GM21381 (cell line): ENCODE measurements around the gene CAPN10.

Experiments
- ATAC-seq: cut with Tn5 transposase; IDR thresholded peaks from one replicate; pipeline ENCODE4 v1.9.1; 2021; ENCODE audit warnings: mild to moderate bottlenecking, moderate library complexity; ENCODE audit not compliant: unreplicated experiment

The CAPN10 gene

DNA sequence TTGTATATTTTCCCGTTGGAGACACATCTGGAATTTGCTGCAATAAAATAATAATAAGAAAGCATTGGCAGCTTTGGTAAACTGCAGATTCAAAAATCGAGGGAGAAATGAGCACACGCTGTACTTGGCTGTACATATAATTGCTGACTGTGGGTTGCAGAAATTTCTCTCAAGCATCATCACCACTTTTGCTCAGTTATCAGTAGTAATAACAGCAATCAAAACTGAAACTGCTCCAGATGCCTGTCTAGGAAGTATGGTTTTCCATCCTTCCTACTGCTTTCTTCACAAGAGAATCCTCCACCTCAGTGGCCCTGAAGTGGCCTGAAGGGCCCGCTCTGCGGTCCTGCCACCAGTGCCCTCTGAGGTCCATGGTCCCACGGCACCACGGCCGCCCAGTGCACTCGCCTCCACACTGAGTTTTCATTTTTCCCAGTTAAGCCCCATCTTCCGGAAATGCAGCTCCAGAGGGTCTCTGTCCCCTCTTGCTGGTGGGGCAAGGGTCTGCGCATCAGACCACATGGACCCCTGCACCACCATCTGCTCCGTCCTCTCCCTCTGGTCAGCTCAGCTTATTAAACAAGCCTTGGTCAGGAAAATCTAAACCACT lies 22.5 kb upstream of the CAPN10 start:
- ATAC-seq, result no peak

DNA sequence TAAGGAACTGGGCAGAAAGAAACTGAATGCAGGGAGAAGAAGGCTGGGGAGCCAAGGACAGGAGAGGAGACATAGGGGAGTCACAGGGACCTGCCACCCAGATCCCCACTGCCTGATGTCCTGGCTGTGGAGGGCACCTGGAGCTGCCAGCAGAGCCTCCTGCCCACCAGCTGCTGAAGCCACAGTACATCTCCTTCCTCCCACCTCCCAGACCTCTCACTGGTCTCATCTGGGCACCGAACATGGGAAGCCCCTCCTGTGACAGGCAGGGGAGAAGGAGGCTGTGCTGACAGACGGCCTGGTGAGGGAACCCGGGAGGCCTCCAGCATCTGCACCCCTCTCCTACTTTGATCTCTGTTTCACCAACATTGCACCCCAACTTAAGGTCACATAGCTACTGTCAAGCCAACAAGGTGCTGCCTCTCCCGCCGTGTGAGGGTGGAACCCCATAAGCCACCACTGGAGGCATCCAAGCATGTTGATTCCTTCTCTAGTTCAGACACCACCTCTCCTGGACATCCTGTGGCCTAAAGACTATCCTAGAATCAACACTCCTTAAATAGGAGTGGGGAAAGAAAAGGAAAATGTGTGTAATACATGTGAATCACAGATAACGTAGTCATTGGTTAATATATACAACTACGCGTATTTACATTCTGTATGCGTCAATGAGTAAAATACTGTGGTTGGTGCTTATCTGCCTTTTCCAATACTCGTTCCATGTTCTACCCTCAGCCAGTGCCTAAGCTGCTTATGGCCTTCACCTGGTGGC lies 21.8 kb upstream of the CAPN10 start:
- ATAC-seq, result no peak

DNA sequence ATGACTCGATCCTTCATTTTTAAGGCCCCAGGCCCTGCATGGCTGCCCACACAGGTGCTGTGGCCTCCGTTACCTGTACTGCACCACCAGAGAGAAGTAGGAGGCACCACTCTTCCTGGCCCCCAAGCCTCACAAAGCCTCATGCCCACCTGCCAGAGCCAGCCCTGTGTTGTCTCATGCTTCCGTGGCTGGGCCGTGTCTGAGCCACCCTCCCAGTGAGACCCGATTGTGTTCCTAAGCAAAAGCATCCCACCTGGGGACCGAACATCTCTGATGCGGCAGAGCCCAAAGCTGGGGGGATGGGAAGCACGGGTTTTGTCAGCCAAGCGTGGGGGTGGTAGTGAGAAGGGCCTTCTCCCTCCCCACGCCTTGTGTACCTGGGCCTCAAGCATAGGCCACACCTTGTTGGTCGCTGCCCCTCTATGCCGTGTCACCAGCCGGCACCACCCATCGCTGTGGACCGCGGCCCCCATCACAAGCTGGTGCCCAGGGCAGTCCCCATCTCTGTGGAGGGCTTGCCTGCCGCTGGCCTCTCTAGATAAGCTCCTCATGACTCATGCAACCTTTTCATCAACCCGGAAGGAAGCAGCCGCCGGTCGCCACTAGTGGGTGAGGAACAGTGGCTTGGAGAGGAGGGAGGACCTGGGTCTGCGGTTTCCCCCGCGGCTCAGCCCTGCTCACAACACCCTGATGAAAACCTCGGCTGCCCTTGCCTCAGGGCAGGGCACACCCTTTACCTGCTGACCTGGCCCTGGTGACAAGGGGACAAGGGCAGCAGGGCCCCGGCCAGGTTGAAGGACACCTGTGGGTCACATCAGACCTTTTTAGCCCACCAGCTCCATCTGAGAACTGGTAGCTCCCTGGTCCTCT lies 21.0 kb upstream of the CAPN10 start:
- peak; percentile 29 for ATAC-seq

DNA sequence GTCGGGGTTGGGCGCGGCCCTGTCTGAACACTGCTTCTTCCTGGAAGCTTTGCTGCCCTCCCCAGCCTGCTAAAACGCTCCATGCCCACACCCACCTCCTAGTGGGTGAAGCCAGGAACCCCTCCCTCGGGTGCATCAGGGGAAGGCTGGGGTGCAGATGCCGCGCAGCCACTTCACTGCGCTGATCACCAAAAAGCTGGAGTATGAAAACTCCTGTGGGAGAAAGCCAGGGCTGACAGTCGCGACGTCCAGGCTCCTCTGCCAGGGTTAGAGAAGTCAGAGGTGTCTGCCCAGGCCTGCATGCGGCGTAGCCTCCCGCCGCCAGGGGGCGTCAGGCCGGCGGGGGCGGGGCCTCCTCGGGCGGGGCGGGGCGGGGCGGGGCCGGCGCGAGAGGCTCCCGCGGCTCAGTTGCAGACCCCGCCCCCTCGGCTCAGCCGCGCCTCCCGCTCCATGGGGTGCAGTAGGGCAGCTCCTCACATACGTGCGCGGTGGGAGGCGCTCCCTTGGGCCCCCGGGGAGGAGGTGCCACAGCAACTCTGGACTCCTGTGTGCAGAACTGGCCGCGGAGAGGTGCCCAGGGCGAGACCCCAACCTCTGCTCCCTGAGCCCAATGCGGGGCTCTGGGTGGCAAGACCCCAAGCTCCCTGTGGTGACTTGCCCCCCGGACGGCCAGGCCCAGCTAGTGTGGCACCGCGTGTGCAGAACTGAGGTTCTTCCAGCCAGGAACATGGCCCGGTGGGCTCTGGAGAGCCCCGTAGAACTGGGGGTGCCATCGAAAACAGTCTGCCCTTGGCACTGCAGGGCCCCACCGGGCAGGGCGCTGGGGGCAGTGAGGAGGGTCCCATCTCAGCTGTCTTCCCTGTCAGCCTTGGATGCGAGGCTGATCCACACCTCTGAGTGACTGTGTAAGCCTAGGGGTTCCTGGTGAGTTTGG lies 20.1 kb upstream of the CAPN10 start:
- ATAC-seq, result peak; percentile 51

DNA sequence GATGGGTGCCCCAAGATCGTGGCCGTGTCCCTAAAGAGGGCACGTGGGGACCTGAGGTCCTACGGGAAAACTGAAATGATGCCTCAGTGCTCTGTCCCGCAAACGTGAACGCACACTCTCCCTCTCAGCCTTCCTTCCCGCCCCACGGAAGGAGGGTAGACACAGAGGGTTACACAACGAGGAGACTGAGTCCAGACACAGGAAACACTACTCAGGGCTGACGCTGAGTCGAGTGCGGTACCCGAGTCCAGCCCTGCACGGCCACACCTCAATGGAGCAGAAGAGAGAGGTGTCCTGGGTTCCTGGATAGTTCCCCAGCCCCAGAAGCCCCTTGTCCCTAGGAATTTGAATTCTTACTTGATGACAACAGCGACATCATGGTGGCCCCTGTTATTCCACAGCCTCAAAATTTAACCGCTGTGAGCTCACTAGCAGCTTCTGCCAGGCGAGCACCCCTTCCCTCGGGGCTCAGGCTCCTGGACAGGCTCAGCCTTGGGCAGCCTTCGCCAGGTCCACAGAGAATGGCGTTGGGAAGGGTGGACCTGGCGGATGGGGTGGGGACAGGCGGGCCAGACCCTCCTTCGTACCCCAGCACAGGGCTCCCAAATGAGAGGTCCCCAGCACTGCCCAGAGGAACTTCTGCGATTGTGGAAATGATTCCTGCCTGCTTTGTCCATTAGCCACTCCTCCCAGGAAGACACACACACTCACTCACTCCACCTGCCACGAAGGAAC lies 19.2 kb upstream of the CAPN10 start:
- no peak for ATAC-seq

DNA sequence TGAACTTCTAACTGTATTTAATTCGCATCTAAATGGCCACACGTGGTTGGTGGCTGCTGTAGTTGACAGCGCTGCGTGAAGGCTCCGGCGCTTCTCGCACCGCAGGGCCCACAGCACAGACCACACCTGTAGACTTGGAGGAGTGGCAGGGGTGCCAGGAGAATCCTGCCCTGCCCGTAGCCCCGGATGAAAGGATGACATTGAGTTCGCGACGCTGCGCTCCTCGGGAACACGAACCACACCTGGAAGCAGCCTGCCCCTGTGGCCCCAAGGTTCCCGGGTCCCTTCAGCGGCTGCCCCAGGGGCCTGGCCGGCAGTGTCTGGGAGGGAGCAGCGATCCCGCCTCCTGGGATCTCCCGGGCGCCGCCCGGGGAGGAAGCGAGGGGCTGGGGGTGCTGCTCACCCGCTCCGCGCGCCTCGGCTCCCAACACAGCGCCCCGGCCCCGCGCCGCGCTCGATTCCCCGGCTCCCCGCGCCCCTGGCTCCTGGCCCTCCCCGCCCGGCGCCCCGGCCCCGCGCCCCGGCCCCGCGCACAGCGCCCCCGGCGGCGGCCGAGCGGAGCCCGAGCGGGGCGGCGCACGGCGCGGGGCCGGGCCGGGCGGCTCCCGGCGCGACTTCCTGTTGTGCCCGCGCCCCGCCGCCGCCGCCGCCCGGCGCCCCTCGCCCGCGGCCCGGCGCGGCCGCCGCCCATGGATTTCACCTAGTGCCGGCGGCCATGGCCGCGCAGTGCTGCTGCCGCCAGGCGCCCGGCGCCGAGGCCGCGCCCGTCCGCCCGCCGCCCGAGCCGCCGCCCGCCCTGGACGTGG lies 18.5 kb upstream of the CAPN10 start, which contains the start of gene RNPEPL1:
RNPEPL1 (plus strand) TSS at position 613 of the 806 bp plus-strand sequence; CDS start at position 716, 103 bp downstream.
- ATAC-seq, result peak; percentile 18

DNA sequence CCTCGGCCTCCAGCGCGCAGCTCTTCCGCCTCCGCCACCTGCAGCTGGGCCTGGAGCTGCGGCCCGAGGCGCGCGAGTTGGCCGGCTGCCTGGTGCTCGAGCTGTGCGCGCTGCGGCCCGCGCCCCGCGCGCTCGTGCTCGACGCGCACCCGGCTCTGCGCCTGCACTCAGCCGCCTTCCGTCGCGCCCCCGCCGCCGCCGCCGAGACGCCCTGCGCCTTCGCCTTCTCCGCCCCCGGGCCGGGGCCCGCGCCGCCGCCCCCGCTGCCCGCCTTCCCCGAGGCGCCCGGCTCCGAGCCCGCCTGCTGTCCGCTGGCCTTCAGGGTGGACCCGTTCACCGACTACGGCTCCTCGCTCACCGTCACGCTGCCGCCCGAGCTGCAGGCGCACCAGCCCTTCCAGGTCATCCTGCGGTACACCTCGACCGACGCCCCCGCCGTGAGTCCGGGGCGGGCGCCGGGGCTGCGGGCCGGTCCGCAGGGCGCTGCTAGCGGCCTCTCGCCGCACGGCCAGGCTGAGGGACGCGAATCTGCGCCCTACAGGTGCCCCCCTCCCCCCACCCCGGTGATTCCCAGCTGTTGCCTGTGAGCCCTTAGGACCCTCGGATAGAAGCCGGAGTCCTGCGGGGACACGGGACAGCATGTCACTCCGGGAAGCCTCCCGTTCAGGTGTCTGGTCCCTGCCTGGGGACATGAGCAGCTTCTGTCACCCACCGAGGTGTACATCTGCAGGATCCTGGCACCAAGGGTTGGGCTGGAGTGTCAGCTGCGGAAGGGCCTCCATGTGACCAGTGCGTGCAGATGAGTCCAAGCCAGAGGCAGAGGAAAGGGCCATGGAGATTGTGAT lies 17.6 kb upstream of the CAPN10 start:
- ATAC-seq, result peak; percentile 14

DNA sequence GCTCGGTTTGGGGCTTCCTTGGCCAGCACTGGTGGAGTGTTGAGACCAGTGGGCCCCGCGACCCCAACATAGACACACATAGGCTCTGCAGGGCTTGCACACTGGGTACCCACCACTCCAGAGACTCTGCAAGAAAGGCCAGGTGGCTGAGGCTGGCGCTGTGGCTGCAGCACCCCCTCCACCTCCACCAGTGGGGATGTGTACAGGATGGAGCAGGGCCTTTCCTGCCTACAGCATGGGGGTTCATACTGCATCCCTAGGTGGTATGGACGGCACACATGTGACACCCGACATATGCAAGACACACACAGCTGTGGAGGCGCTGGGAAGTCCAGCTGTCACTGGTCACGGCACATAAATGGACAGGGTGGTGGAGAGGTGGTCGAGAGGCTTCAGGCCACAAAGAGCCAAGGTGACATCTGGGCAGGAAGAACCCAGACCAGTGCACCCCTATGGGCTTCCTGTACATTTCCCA lies 17.0 kb upstream of the CAPN10 start:
- no peak for ATAC-seq

DNA sequence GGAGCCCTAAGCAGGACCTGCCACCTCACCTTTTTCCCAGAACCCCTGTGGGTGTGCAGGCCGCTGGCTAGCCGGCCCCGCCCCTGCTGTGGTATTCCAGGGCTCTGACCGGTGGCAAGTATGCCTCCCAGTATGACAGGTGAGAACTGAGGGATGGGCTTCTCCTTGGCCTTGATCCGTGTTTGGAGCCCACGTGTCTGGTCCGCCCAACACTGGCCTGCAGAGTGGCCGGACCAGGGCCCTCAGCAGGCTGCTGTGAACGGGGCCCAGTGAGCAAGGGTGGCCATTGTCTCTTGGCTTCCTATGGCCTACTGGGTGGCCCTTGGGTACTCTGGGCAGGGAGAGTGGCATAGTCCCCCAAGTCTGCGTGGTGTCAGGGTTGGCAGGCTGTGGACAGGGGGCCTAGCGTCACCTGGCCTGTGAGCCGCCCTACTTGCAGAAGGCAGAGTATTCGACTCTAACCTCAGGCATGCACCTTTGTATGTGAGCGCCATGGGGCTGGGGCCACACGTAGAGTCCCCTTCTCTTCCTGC lies 16.5 kb upstream of the CAPN10 start:
- ATAC-seq, result no peak

DNA sequence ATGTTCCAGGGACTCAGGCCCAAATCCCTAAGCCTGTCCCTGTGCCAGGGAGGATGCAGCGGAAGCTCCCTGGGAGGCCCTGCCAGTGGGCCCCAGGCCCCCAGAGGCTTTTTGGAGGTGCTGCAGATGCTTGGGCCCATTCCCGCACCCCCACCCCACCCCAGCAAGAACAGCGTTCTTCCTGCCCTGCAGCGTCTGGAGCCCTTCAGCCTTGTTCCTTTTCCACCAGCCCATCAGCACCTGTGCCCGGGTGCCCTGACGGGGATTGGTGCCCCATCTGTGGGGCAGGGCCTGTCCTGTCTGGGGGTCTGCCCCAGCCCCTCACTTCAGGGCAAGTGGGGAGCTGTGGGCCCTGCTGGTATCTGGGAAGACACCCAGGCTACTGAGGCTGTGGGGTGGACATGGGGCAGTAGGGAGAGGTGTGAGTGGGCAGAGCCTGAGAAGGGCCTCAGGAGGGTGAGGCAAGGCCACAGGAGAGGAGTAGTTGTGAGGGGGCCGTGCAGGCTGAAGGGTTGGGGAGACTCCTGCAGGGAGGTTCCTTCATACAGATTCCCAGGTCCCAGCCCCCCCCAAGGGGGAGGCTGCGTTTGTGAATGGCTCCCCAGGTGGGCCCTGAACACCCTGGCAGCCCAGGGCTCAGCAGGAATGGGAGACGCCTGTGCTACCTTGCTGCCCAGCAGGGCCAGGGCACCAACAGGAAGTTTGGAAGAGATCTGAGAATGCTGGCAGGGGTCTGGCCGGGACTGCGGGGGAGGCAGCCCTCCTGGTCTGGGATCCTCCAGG lies 15.8 kb upstream of the CAPN10 start:
- no peak for ATAC-seq

DNA sequence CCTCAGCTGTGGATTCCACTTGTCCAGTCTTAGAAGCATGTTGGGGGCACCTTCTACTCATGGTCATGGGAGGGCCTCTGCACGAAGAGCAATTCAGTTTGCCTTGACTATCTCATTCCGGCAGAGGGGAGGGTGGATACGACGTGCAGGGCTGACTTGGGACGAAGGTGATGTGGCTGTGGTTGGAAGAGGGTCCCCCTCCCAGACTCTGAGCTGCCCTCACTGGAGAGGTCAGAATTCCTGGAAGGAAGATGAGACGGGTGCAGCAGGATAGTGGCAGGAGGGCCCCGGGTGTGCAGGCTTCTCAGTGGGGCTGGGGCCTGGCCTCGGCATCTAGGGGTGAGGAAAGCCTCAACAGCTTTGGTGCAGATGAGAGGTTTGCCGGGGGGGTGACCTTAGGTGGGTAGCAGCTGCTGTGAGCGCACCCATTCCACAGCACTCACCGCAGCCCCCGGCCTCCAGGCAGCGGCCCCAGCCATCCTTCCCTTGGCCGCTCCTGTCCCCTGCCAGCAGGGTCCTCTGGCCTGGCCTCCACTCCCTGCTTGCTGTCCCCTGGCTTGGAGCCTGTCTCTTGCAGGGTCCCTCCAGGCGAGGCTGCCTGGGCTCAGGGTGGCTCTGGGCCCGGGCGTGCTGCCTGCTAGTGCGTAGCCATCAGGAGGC lies 15.1 kb upstream of the CAPN10 start:
- no peak for ATAC-seq

DNA sequence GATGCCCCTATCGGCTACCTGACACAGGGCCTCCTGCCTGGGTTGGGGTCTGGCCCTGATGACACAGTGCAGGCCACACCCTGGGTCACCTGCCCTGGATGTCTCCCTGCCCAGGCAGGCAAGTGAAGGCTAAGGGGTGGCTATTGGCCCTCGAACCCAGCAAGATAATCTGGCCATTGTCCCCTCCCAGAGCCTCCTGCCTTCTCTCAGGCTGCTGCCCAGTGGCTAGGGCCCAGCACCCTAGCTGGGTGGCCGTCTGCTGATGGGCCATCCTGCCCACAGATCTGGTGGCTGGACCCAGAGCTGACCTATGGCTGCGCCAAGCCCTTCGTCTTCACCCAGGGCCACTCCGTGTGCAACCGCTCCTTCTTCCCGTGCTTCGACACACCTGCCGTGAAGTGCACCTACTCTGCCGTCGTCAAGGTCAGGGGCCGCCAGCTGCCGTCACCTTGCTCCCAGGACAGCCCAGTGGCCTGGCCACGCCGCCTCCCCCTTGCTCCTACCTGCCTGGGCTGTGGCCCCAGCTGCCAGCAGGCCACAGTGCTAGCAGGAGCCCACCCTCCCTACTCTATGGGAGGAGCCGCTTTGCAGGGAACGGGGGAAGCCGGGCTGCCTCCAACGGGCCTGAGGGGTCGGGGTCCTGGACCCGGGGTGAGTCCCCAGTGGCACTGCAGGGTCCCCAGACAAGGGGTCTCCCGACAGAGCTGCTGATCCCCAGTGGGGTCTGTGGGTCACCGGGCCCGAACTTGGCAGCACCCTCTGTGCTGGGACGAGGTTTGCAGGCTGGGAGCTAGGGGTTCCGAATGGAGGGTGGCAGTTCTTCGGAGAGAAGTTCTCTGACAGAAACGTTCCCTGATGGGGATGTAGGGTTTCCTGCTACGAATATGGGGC lies 14.1 kb upstream of the CAPN10 start:
- no peak for ATAC-seq

DNA sequence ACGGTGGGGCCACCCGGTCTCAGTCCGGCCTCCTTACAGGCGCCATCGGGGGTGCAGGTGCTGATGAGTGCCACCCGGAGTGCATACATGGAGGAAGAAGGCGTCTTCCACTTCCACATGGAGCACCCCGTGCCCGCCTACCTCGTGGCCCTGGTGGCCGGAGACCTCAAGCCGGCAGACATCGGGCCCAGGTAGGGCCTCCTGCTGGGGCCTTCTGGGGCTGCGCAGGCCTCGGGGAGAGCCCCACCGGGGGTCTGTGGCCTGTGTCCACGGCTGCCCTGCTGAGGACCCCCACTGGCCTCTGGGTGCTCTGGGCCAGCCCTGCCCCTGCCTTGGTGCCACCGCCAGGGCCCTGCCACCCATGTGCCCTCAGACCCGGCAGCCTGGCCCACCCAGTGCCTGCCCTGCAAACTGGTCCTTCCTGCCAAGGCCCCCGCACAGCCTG lies 13.4 kb upstream of the CAPN10 start:
- ATAC-seq, result no peak

DNA sequence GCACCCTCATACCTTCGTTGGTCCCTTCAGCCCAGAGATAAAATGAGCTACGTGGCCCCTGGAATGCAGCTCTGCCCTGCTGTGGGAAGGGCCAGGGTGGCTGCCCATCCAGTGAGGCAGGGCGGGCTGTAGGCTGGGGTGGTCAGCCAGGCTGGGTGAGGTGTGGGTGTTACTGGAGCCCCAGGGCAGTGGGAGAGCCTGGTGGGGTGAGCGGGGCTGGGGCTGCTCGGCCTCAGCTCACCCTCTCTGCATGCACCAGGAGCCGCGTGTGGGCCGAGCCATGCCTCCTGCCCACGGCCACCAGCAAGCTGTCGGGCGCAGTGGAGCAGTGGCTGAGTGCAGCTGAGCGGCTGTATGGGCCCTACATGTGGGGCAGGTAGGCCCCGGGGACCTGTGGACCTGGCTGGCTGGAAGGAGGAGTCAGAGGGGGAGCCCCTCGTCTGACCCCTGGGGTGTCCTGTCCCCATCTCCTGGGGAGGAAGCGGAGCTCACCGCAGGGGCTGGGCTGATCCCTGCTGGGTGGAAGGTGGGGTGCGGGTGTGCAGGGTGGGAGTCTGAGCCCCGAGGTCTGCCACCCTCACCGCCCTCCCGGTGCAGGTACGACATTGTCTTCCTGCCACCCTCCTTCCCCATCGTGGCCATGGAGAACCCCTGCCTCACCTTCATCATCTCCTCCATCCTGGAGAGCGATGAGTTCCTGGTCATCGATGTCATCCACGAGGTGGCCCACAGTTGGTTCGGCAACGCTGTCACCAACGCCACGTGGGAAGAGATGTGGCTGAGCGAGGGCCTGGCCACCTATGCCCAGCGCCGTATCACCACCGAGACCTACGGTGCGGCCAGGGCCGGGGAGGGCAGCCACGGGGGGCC lies 12.8 kb upstream of the CAPN10 start:
- ATAC-seq, result no peak
